MM.1S (cell line): ENCODE data around the gene DLG4.

Source experiments
- EZH2 ChIP-seq: fragments of 300-600 bp; sonication (generic); optimal IDR thresholded peaks from 2 replicates; pipeline ENCODE3; 2017; ENCODE audit warnings: low read depth, mild to moderate bottlenecking, antibody characterized with exemption, low read length, mixed read lengths
- TF ChIP-seq, protein P1 (sequence below): fragments of 300-600 bp; sonication (generic); IDR thresholded peaks from 2 replicates; pipeline ENCODE4 v1.5.1; 2016; ENCODE audit warnings: antibody characterized with exemption, low read length, mixed read lengths

- TF ChIP-seq, protein P1, sequence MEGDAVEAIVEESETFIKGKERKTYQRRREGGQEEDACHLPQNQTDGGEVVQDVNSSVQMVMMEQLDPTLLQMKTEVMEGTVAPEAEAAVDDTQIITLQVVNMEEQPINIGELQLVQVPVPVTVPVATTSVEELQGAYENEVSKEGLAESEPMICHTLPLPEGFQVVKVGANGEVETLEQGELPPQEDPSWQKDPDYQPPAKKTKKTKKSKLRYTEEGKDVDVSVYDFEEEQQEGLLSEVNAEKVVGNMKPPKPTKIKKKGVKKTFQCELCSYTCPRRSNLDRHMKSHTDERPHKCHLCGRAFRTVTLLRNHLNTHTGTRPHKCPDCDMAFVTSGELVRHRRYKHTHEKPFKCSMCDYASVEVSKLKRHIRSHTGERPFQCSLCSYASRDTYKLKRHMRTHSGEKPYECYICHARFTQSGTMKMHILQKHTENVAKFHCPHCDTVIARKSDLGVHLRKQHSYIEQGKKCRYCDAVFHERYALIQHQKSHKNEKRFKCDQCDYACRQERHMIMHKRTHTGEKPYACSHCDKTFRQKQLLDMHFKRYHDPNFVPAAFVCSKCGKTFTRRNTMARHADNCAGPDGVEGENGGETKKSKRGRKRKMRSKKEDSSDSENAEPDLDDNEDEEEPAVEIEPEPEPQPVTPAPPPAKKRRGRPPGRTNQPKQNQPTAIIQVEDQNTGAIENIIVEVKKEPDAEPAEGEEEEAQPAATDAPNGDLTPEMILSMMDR = no peak
- no peak for TF ChIP-seq EZH2
These were observed 14.1 kb downstream of the DLG4 start for GRCh38 chr17:7205561-7205960.
